ENCODE measurements around the gene MPL.
A peak's percentile ranks its signal among the peaks of the same experiment; 100 is the strongest.

Gene MPL

DNA sequence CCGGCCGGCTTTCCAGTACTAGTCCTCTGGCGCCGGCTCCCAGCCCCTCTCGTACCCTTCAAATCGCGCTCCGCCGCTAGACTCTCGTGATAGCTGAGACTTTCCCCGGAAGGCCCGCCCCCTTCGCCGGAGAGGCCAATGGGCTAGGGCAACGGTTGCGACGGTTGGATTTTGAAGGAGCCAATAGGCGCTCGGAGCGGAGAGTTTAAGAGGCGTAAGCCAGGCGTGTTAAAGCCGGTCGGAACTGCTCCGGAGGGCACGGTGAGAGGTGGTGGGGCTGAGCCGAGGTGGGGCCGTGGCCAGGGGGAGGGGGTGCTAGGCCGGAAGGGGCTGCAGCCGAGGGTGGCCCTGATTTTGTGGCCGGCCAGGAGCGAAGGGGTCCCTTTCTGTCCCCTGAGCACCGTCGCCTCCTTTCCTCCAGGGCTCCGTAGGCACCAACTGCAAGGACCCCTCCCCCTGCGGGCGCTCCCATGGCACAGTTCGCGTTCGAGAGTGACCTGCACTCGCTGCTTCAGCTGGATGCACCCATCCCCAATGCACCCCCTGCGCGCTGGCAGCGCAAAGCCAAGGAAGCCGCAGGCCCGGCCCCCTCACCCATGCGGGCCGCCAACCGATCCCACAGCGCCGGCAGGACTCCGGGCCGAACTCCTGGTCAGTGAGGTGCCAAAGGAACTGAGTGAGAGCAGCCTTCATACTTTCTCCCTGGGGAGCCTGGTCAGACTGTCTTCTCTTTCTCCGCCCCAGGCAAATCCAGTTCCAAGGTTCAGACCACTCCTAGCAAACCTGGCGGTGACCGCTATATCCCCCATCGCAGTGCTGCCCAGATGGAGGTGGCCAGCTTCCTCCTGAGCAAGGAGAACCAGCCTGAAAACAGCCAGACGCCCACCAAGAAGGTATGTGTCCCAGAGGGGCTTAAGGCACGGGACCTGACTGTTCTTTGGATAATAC lies 21.4 kb downstream of the MPL start, which contains the start of gene CDC20:
TSS of gene CDC20 (plus strand) at position 236 of the 948 bp plus-strand sequence. CDS start at position 471, 235 bp downstream.
- peak; percentile 95 for DNase-seq (ENCODE audit: low read depth)
- peak within 1 kb of the TSS; percentile 82 for H3K4me3 ChIP-seq (ENCODE audit: control insufficient read depth, low read depth, low read length)
- TF ChIP-seq, protein P1, sequence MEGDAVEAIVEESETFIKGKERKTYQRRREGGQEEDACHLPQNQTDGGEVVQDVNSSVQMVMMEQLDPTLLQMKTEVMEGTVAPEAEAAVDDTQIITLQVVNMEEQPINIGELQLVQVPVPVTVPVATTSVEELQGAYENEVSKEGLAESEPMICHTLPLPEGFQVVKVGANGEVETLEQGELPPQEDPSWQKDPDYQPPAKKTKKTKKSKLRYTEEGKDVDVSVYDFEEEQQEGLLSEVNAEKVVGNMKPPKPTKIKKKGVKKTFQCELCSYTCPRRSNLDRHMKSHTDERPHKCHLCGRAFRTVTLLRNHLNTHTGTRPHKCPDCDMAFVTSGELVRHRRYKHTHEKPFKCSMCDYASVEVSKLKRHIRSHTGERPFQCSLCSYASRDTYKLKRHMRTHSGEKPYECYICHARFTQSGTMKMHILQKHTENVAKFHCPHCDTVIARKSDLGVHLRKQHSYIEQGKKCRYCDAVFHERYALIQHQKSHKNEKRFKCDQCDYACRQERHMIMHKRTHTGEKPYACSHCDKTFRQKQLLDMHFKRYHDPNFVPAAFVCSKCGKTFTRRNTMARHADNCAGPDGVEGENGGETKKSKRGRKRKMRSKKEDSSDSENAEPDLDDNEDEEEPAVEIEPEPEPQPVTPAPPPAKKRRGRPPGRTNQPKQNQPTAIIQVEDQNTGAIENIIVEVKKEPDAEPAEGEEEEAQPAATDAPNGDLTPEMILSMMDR (conservative IDR thresholded peaks at IDR 0.05; ENCODE audit: control insufficient read depth, insufficient read depth, low read depth, low read length), result no peak

DNA sequence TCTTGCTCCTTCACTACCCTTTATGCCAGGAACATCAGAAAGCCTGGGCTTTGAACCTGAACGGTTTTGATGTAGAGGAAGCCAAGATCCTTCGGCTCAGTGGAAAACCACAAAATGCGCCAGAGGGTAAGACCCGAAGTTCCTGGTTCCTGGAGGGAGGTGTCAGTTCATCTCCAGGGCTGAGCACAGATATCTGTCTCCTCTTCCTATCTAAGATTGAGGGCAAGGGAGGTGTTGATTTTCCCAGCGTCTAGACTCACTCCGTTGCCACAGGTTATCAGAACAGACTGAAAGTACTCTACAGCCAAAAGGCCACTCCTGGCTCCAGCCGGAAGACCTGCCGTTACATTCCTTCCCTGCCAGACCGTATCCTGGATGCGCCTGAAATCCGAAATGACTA lies 22.1 kb downstream of the MPL start:
- no peak for DNase-seq (ENCODE audit: low read depth)
- TF ChIP-seq, protein P1 (conservative IDR thresholded peaks at IDR 0.05; ENCODE audit: control insufficient read depth, insufficient read depth, low read depth, low read length), result no peak
- H3K4me3 ChIP-seq (ENCODE audit: control insufficient read depth, low read depth, low read length), result peak overlapping the region; percentile 82

DNA sequence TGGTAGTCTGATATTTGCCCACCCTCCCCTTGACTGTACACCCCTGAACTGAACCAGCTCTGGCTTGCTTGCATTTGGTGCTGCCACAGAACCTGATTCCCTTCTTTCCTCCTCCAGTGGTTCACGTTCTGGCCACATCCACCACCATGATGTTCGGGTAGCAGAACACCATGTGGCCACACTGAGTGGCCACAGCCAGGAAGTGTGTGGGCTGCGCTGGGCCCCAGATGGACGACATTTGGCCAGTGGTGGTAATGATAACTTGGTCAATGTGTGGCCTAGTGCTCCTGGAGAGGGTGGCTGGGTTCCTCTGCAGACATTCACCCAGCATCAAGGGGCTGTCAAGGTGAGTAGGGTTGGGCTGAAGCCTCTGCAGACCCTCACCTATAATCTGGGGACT lies 23.0 kb downstream of the MPL start:
- TF ChIP-seq, protein P1 (conservative IDR thresholded peaks at IDR 0.05; ENCODE audit: control insufficient read depth, insufficient read depth, low read depth, low read length), result no peak
- peak overlapping the region; percentile 82 for H3K4me3 ChIP-seq (ENCODE audit: control insufficient read depth, low read depth, low read length)
- no peak for DNase-seq (ENCODE audit: low read depth)

DNA sequence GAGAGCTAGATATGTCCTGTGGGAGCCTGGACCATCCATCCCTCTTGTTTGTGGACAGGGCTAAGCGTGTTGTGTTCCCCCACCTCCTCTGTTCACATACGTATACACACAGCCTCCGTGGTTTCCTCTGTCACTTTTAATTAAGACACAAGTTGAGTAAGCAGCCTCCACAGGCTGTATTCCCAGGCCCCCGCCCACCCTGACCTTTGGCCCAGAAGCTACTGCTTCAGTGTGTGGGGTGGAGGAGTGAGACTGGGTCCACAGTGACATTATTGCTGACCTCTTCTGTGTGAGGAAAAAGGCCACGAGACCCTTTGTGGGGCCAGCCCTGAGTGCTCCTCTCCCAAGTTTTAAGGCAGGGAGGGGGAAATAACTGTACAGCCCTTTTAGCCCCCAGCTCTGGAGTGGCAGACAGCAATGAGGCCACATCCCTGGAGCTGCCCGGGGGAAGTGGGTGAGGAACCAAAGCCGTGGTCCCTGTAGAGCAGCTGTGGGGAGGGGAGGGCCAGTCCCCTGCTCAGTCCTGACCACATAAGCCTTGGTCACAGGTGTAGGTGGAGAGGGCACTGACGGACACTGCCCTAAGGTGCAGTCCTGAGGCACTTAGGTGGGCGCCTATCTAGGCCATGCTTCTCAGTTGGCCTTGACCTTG lies 25.8 kb downstream of the MPL start:
- TF ChIP-seq, protein P1 (conservative IDR thresholded peaks at IDR 0.05; ENCODE audit: control insufficient read depth, insufficient read depth, low read depth, low read length), result no peak

DNA sequence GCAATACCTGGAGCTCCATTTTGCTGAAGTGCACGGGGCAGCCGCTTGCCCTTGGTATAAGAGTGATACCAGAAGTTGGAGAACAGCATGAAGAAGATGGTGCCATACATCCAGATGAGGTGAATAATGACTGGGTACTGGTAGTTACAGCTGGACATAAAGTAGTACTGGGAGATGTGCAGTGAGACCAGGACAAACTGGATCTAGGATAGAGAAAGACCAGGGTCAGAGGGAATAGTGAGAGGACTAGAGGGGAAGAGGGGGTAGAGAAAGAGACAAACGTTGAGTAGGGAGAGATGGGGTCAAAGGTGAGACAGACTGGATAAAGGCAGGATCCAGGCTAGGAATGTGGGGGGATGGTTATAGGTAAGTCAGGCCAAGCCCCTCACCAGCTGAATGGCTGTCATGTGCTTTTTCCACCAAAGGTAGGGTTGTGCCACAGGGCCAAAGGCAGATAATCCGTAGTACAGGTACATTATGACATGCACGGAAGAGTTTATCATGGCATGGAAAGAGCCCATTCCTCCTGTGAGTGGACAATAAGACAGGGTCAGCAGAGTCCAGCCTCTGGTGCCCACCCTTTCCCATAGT lies 26.4 kb downstream of the MPL start:
- DNase-seq (ENCODE audit: low read depth), result no peak
- TF ChIP-seq, protein P1 (conservative IDR thresholded peaks at IDR 0.05; ENCODE audit: control insufficient read depth, insufficient read depth, low read depth, low read length), result no peak
- no peak overlapping the region for H3K4me3 ChIP-seq (ENCODE audit: control insufficient read depth, low read depth, low read length)

More for the DNA sequence above, 25.8 kb downstream of the MPL start:
- peak; percentile 58 for DNase-seq (ENCODE audit: low read depth)
- H3K4me3 ChIP-seq (ENCODE audit: control insufficient read depth, low read depth, low read length), result no peak overlapping the region

DNA sequence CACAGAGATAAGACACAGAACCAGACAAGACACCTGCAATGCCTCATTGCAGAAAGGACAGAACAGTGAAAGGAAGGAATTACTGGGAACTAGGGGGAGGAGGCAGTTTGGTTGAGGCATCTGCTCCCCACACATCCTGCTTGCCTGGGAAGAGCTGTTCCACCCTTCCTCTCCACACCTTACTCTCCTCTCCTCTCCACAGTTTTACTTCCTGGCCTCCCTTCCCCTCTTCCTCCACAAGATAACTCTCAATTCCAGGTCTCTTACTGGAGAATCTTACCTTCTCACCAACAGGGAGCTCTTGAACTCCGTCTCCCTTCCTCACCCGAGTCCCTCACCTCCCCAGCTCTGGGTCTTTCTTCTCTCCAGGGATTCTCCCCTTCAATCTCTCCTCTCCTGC lies 28.1 kb downstream of the MPL start:
- DNase-seq (ENCODE audit: low read depth), result no peak
- TF ChIP-seq, protein P1 (conservative IDR thresholded peaks at IDR 0.05; ENCODE audit: control insufficient read depth, insufficient read depth, low read depth, low read length), result no peak
- no peak overlapping the region for H3K4me3 ChIP-seq (ENCODE audit: control insufficient read depth, low read depth, low read length)

Measured in fibroblast of mammary gland (primary cell).